DND-41 (cell line): ENCODE data around the gene ALDOA.
"Not testable (repeated sequence)": the region's sequence is repeated elsewhere in the genome, so short reads cannot be mapped to it uniquely, and the experiment has no call there.

Source experiments
- ATAC-seq: fragments of 200-7000 bp; cut with Tn5 transposase; 3 replicates; pipeline ENCODE4 v1.9.1; 2021; ENCODE audit warnings: low read depth; ENCODE audit not compliant: insufficient read depth
- DNase-seq: peaks from one replicate; pipeline ENCODE4 v3.0.0-alpha.2; 2020
- H2AFZ ChIP-seq: 2 replicates; pipeline ENCODE4 v1.6.0; 2012; ENCODE audit warnings: low read depth, low read length
- H3K27ac ChIP-seq: 2 replicates; pipeline ENCODE4 v1.5.1; 2012; ENCODE audit warnings: low read length, inconsistent platforms
- H3K27me3 ChIP-seq: fragments of 200-600 bp; sonication (generic); 2 replicates; pipeline ENCODE4 v1.6.0; 2012; ENCODE audit warnings: low read length, mild to moderate bottlenecking, inconsistent platforms; ENCODE audit not compliant: insufficient read depth, poor library complexity
- H3K36me3 ChIP-seq: 2 replicates; pipeline ENCODE4 v1.5.1; 2012; ENCODE audit warnings: low read length, inconsistent platforms; ENCODE audit not compliant: insufficient read depth
- H3K4me1 ChIP-seq: 2 replicates; pipeline ENCODE4 v1.5.1; 2012; ENCODE audit warnings: mild to moderate bottlenecking, low read length; ENCODE audit not compliant: insufficient read depth
- H3K4me2 ChIP-seq: 2 replicates; pipeline ENCODE4 v1.6.0; 2012; ENCODE audit warnings: mild to moderate bottlenecking, moderate library complexity, low read length, inconsistent platforms; ENCODE audit not compliant: insufficient read depth
- H3K4me3 ChIP-seq, 2 experiments: fragments of 200-600 bp in 1 of 2; shearing (Covaris generic) in 1 of 2; 2 replicates each; pipeline ENCODE4 v1.5.1; 2012 to 2016; ENCODE audit warnings: inconsistent platforms in 2 of 2, low read length in 2 of 2, mild to moderate bottlenecking in 2 of 2, low read depth in 1 of 2, moderate library complexity in 1 of 2
- H3K79me2 ChIP-seq: 2 replicates; pipeline ENCODE4 v1.6.0; 2012; ENCODE audit warnings: low read length, inconsistent platforms; ENCODE audit not compliant: insufficient read depth
- H3K9ac ChIP-seq: 2 replicates; pipeline ENCODE4 v1.6.0; 2012; ENCODE audit warnings: low read depth, mild to moderate bottlenecking, inconsistent platforms, low read length, moderate library complexity
- H3K9me3 ChIP-seq: 2 replicates; pipeline ENCODE4 v1.5.1; 2012; ENCODE audit warnings: low read length, moderate library complexity, mild to moderate bottlenecking, inconsistent platforms; ENCODE audit not compliant: insufficient read depth, severe bottlenecking
- H4K20me1 ChIP-seq: 2 replicates; pipeline ENCODE4 v1.6.0; 2012; ENCODE audit warnings: low read length; ENCODE audit not compliant: insufficient read depth
- EZH2 ChIP-seq: IDR thresholded peaks from 3 replicates; pipeline ENCODE4 v1.6.1; 2012; ENCODE audit warnings: borderline replicate concordance, low read depth, mild to moderate bottlenecking, moderate library complexity, low read length, inconsistent platforms; ENCODE audit not compliant: severe bottlenecking
- TF ChIP-seq, protein P1 (sequence below): IDR thresholded peaks from 2 replicates; pipeline ENCODE4 v1.5.1; 2012; ENCODE audit warnings: borderline replicate concordance, low read length, moderate library complexity, mild to moderate bottlenecking; ENCODE audit not compliant: poor library complexity, severe bottlenecking; ENCODE audit errors: extremely low read depth

Gene ALDOA

DNA sequence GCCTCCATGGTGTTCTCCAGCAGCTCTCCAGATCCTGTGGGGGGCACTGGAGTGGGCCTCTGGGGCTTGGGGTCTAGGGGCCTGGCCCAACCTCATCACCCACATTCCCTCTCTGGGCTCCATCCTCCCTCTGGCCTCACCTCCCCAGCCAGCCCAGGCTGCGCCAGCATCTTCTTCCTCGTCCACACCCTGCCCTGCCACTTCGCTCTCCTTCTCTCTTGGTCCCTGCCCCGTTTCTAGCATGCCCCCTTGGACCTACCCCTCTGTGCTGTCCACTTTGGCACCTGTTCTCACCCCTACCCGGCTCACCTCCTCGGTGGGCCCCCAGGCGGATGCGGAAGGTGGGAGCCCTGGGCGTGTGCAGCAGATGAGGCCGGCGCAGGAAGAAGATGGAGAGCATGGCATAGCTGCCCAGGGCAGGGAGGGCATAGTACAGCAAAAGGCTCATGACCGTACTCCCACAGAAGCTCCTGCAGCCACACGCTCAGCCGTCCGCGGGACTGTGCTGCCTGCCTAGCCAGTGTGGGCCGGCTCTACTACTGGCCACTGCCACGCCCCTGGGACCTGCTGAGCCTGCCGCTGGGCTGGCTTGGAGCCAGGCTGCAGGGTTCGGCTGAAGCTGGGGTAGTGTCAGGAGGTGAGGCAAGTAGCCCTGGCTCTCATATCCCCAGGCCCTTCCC lies 47.6 kb downstream of the ALDOA start, which contains the start of gene GDPD3:
GDPD3 (minus strand) TSS at position 507 of the 680 bp plus-strand sequence; CDS start at position 448, 59 bp downstream.
- Histone ChIP-seq H3K27me3 (no peaks in the 10 kb centered on the region), H3K4me2 (no peak within 1 kb of the TSS), H2AFZ (no peak within 1 kb of the TSS), H3K4me3 (no peak within 1 kb of the TSS), H3K27ac (no peak within 1 kb of the TSS), H3K79me2 (no peaks in the 10 kb centered on the region), H4K20me1 (no peaks in the 10 kb centered on the region), H3K4me1 (no peaks in the 10 kb centered on the region), H3K36me3 (peaks cover 55% of the 10 kb centered on the region), H3K9ac (no peak within 1 kb of the TSS), H3K9me3 (no peaks in the 10 kb centered on the region)
- DNase-seq (no peak), ATAC-seq (0 out of 3 replicates have a peak, but pooled peaks have one; percentile 7)
- TF ChIP-seq EZH2, result no peak
- TF ChIP-seq, protein P1, sequence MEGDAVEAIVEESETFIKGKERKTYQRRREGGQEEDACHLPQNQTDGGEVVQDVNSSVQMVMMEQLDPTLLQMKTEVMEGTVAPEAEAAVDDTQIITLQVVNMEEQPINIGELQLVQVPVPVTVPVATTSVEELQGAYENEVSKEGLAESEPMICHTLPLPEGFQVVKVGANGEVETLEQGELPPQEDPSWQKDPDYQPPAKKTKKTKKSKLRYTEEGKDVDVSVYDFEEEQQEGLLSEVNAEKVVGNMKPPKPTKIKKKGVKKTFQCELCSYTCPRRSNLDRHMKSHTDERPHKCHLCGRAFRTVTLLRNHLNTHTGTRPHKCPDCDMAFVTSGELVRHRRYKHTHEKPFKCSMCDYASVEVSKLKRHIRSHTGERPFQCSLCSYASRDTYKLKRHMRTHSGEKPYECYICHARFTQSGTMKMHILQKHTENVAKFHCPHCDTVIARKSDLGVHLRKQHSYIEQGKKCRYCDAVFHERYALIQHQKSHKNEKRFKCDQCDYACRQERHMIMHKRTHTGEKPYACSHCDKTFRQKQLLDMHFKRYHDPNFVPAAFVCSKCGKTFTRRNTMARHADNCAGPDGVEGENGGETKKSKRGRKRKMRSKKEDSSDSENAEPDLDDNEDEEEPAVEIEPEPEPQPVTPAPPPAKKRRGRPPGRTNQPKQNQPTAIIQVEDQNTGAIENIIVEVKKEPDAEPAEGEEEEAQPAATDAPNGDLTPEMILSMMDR, result no peak

DNA sequence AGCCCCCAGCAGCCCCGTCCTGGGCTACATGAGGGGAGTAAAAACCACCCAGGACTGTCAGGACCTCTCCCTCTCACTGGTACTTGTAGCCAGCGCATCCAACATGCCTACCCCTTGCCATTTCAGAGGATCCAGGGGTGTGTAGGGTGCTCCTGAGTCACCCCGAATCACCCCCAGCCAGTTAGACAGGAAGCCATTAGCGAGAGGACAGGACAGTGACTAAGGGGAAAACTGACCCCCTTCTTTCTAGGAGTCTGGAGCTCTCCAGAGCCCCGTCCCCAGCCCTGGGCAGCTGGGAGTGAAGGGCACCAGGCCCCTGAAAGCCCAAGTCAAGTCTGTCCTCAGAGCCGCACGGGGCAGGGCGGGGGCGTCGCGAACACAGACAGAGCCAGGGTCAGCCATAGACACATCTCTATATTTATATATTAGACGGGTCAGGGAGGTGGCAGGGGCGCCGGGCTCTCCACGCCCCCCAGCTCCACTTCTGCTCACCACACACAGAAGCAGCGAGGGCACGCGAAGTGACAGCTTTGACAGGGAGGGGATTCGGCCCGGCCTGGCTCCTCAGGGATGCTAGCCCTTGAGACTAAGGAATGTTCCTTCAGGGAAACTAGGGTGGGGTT lies 48.3 kb downstream of the ALDOA start:
- no peak overlapping the region for H3K9ac ChIP-seq
- H3K4me1 ChIP-seq, result no peaks in the 10 kb centered on the region
- no peak overlapping the region for H3K27ac ChIP-seq
- H3K9me3 ChIP-seq, result no peaks in the 10 kb centered on the region
- H3K36me3 ChIP-seq, result peaks cover 56% of the 10 kb centered on the region
- no peaks in the 10 kb centered on the region for H3K79me2 ChIP-seq
- DNase-seq (no peak), ATAC-seq (0 out of 3 replicates have a peak, but pooled peaks have one; percentile 11)
- no peak overlapping the region for H2AFZ ChIP-seq
- H3K4me3 ChIP-seq, result no peak overlapping the region
- no peaks in the 10 kb centered on the region for H3K27me3 ChIP-seq
- H3K4me2 ChIP-seq, result no peak overlapping the region
- H4K20me1 ChIP-seq, result no peaks in the 10 kb centered on the region
- no peak for TF ChIP-seq EZH2
- TF ChIP-seq, protein P1, result no peak

DNA sequence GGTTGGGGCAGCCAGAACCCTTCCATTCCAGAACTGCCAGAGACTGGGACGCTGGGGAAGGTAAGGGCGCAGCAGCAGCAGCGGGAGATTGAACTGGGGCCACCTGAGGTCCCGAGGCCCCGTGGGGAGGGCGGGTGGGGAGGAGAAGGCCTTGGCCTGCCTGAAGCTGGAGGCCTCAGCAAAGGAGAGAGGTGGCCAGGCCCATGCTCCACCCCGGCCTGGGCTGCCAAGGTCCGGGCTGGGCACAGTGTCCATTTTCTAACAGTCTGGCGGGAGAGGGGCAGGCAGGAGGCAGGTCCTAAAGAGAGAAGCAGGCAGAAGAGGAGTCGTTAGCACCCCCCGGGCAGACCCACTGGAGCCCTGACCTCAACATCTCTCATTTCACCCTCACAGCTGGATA lies 48.9 kb downstream of the ALDOA start:
- ATAC-seq, result no peak
- Histone ChIP-seq H3K27me3 (no peaks in the 10 kb centered on the region), H3K9ac (no peak overlapping the region), H3K36me3 (peaks cover 60% of the 10 kb centered on the region), H2AFZ (no peak overlapping the region), H3K4me2 (no peak overlapping the region), H3K79me2 (no peaks in the 10 kb centered on the region), H3K4me1 (no peaks in the 10 kb centered on the region), H4K20me1 (no peaks in the 10 kb centered on the region), H3K9me3 (no peaks in the 10 kb centered on the region), H3K4me3 (no peak overlapping the region), H3K27ac (no peak overlapping the region)
- TF ChIP-seq EZH2, result no peak
- TF ChIP-seq, protein P1, result no peak
- no peak for DNase-seq

DNA sequence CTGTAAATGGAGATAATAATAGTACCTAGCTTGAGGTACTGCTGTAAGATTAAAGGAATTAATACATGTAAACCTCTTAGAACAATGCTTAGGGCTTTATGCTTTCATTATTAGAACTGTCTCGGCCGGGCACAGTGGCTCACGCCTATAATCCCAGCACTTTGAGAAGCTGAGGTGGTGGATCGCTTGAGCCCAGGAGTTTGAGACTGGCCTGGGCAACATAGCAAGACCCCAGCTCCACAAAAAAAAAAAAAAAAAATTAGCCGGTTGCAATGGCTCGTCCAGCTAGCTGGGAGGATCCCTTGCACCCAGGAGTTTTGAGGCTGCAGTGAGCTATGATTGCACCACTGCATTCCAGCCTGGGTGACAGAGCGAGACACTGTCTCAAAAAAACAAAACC lies 49.3 kb downstream of the ALDOA start:
- ATAC-seq, H3K4me2 ChIP-seq: not testable (repeated sequence)

More for the DNA sequence above, 49.3 kb downstream of the ALDOA start:
- H3K27ac ChIP-seq, H2AFZ ChIP-seq, H4K20me1 ChIP-seq, H3K9me3 ChIP-seq, H3K4me1 ChIP-seq, H3K9ac ChIP-seq, H3K4me3 ChIP-seq, H3K79me2 ChIP-seq, H3K27me3 ChIP-seq, DNase-seq: not testable (repeated sequence)
- H3K36me3 ChIP-seq, result peaks cover 64% of the 10 kb centered on the region
